Smooth muscle cell (in vitro differentiated cells): ENCODE data around the gene DRAXIN. TPM values are rescaled to one million over a fixed set of nuclear protein-coding genes. Genes with fewer than 3 reads are reported as not detected.

Experiments
- DNase-seq: peaks from one replicate; lab custom pipeline; 2025; ENCODE audit not compliant: unreplicated experiment; lab: John Stamatoyannopoulos, UW
- H2AFZ ChIP-seq: fragments of 200-600 bp; sonication (generic); 2 replicates; pipeline ENCODE4 v1.6.0; 2016; ENCODE audit warnings: antibody characterized with exemption, low read depth, mild to moderate bottlenecking
- H3F3A ChIP-seq: fragments of 200-600 bp; sonication (generic); 2 replicates; pipeline ENCODE4 v1.6.0; 2017; ENCODE audit warnings: antibody characterized with exemption, low read depth
- H3K27ac ChIP-seq: fragments of 200-600 bp; sonication (generic); 2 replicates; pipeline ENCODE4 v1.5.1; 2016; ENCODE audit warnings: low read depth, mild to moderate bottlenecking
- H3K27me3 ChIP-seq: fragments of 200-600 bp; sonication (generic); 2 replicates; pipeline ENCODE4 v1.6.1; 2016; ENCODE audit warnings: low read depth, mild to moderate bottlenecking
- H3K36me3 ChIP-seq: fragments of 200-600 bp; sonication (generic); 2 replicates; pipeline ENCODE4 v1.5.1; 2016; ENCODE audit warnings: low read depth
- H3K4me1 ChIP-seq: fragments of 200-600 bp; sonication (generic); 2 replicates; pipeline ENCODE4 v1.5.1; 2016; ENCODE audit warnings: low read depth
- H3K4me2 ChIP-seq: fragments of 200-600 bp; sonication (generic); 2 replicates; pipeline ENCODE4 v1.6.0; 2016; ENCODE audit warnings: mild to moderate bottlenecking
- H3K4me3 ChIP-seq: fragments of 200-600 bp; sonication (generic); 2 replicates; pipeline ENCODE4 v1.5.1; 2016; ENCODE audit warnings: mild to moderate bottlenecking
- H3K79me2 ChIP-seq: fragments of 200-600 bp; sonication (generic); 2 replicates; pipeline ENCODE4 v1.6.0; 2016; ENCODE audit warnings: low read depth, mild to moderate bottlenecking
- H3K9ac ChIP-seq: fragments of 200-600 bp; sonication (generic); 2 replicates; pipeline ENCODE4 v1.6.0; 2016; ENCODE audit warnings: low read depth
- H3K9me3 ChIP-seq: fragments of 200-600 bp; sonication (generic); replicated peaks from 2 replicates; pipeline ENCODE4 v1.5.1; 2016; ENCODE audit warnings: low read depth
- H4K20me1 ChIP-seq: fragments of 200-600 bp; sonication (generic); 2 replicates; pipeline ENCODE4 v1.6.0; 2016; ENCODE audit warnings: low read depth
- WGBS: methylation state at CpG from one replicate; pipeline ENCODE4 v1.1.7; 2016; ENCODE audit warnings: low lambda C conversion rate; 5-methylcytosine and 5-hydroxymethylcytosine counted together
- polyA plus RNA-seq: library from polyadenylated mRNA; unstranded; fragments of >200 nt; fragmentation: Nextera tagmentation; extraction: Ambion mirVana; gene quantifications from 2 replicates; pipeline ENCODE4 v1.2.1, GENCODE V29; 2016
- total RNA-seq: library from RNA; depleted of rRNA; stranded (reverse); fragments of >200 nt; gene quantifications from 2 replicates; pipeline ENCODE4 v1.2.3, GENCODE V29; 2014
- TF ChIP-seq, protein P1 (sequence below): fragments of 200-600 bp; sonication (generic); IDR thresholded peaks from 2 replicates; pipeline ENCODE4 v1.5.1; 2017; ENCODE audit warnings: borderline replicate concordance, mild to moderate bottlenecking, antibody characterized with exemption; ENCODE audit not compliant: insufficient read depth, poor library complexity, severe bottlenecking

DRAXIN gene
- total and polyA plus RNA-seq, 2 experiments from 2014 or later = 0.09 to 0.15 TPM

DNA sequence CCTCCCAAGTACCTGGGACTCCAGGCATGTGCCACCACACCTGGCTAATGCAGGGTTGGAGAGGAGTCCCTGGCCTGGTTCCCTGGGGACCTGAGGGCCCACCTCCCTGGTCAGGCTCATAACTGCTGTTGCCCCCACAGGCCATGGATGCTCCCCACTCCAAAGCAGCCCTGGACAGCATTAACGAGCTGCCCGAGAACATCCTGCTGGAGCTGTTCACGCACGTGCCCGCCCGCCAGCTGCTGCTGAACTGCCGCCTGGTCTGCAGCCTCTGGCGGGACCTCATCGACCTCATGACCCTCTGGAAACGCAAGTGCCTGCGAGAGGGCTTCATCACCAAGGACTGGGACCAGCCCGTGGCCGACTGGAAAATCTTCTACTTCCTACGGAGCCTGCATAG lies 23.0 kb upstream of the DRAXIN start:
- no peak overlapping the region for H3K9ac ChIP-seq
- H3F3A ChIP-seq = no peaks in the 10 kb centered on the region
- 89% methylated on average over 14 of the region's 14 CpGs for WGBS
- no peak overlapping the region for H3K4me3 ChIP-seq
- no peaks in the 10 kb centered on the region for H3K27me3 ChIP-seq
- no peaks in the 10 kb centered on the region for H4K20me1 ChIP-seq
- H3K79me2 ChIP-seq = no peaks in the 10 kb centered on the region
- no peak overlapping the region for H2AFZ ChIP-seq
- DNase-seq = no peak
- no peaks in the 10 kb centered on the region for H3K4me1 ChIP-seq
- H3K4me2 ChIP-seq = no peak overlapping the region
- H3K36me3 ChIP-seq = no peaks in the 10 kb centered on the region
- TF ChIP-seq, protein P1, sequence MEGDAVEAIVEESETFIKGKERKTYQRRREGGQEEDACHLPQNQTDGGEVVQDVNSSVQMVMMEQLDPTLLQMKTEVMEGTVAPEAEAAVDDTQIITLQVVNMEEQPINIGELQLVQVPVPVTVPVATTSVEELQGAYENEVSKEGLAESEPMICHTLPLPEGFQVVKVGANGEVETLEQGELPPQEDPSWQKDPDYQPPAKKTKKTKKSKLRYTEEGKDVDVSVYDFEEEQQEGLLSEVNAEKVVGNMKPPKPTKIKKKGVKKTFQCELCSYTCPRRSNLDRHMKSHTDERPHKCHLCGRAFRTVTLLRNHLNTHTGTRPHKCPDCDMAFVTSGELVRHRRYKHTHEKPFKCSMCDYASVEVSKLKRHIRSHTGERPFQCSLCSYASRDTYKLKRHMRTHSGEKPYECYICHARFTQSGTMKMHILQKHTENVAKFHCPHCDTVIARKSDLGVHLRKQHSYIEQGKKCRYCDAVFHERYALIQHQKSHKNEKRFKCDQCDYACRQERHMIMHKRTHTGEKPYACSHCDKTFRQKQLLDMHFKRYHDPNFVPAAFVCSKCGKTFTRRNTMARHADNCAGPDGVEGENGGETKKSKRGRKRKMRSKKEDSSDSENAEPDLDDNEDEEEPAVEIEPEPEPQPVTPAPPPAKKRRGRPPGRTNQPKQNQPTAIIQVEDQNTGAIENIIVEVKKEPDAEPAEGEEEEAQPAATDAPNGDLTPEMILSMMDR = no peak
- H3K9me3 ChIP-seq = no peaks in the 10 kb centered on the region
- no peak overlapping the region for H3K27ac ChIP-seq

- no peaks in the 10 kb centered on the region for H3K27me3 ChIP-seq
- TF ChIP-seq, protein P1 = no peak
- H3F3A ChIP-seq = no peaks in the 10 kb centered on the region
- H3K4me3 ChIP-seq = no peak overlapping the region
- no peaks in the 10 kb centered on the region for H3K36me3 ChIP-seq
- no peak overlapping the region for H3K4me2 ChIP-seq
- no peaks in the 10 kb centered on the region for H4K20me1 ChIP-seq
- H2AFZ ChIP-seq = no peak overlapping the region
- H3K79me2 ChIP-seq = no peaks in the 10 kb centered on the region
- WGBS = 87% methylated on average over 6 of the region's 6 CpGs
- no peaks in the 10 kb centered on the region for H3K4me1 ChIP-seq
- no peak overlapping the region for H3K9ac ChIP-seq
- H3K27ac ChIP-seq = no peak overlapping the region
- no peaks in the 10 kb centered on the region for H3K9me3 ChIP-seq
- no peak for DNase-seq
Measured at GRCh38 chr1:11670747-11671146, 20.8 kb upstream of the DRAXIN start.

- WGBS = 90% methylated on average over 6 of the region's 6 CpGs
Measured at GRCh38 chr1:11671205-11671543, 20.3 kb upstream of the DRAXIN start.

More at GRCh38 chr1:11671205-11671543, 20.3 kb upstream of the DRAXIN start:
- no peak overlapping the region for H3K9ac ChIP-seq
- no peaks in the 10 kb centered on the region for H3K9me3 ChIP-seq
- H2AFZ ChIP-seq = no peak overlapping the region
- DNase-seq = no peak
- H3K27ac ChIP-seq = no peak overlapping the region
- H3K36me3 ChIP-seq = no peaks in the 10 kb centered on the region
- no peaks in the 10 kb centered on the region for H3F3A ChIP-seq
- H3K4me1 ChIP-seq = no peaks in the 10 kb centered on the region
- TF ChIP-seq, protein P1 = no peak
- no peaks in the 10 kb centered on the region for H3K79me2 ChIP-seq
- no peaks in the 10 kb centered on the region for H4K20me1 ChIP-seq
- H3K4me3 ChIP-seq = no peak overlapping the region
- no peaks in the 10 kb centered on the region for H3K27me3 ChIP-seq
- no peak overlapping the region for H3K4me2 ChIP-seq
